Measurements from ENCODE around the gene ALDH3A1.

ALDH3A1 gene

DNA sequence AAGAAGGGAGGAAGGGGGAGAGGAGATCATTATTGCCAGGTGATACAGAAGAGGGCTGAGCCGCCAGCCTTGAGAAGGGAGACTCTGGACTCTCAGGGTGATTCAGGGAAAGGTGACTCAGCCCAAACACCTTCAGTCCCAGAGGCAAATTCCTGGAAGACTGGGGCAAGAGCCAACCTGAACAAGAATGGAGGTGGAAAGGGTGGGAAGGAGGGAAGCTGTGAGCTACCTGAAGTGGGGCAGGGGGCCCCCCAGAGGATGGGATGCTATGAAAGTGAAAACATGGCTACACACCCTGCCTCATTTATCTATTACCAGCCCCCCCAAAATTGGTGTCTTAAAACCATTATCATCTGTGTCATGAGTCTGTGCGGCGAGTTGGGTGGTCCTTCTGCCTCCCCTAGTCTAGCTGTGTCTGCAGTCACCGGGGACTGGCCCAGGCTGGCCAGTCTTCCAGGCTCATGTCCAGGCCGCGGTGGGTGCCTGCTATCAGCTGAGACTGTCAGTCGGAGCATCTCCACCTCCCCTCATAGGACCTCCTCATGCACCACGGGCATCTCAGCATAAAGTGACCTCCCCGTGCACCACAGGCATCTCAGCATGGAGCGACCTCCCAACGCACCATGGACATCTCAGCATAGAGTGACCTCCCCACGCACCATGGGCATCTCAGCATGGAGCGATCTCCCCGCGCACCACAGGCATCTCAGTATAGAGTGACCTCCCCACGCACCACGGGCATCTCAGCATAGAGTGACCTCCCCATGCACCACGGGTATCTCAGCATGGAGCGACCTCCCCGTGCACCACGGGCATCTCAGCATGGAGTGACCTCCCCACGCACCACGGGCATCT is 28.5 kb downstream of the ALDH3A1 start:
- DNase-seq (ENCODE audit: low read depth, low spot score): no peak

DNA sequence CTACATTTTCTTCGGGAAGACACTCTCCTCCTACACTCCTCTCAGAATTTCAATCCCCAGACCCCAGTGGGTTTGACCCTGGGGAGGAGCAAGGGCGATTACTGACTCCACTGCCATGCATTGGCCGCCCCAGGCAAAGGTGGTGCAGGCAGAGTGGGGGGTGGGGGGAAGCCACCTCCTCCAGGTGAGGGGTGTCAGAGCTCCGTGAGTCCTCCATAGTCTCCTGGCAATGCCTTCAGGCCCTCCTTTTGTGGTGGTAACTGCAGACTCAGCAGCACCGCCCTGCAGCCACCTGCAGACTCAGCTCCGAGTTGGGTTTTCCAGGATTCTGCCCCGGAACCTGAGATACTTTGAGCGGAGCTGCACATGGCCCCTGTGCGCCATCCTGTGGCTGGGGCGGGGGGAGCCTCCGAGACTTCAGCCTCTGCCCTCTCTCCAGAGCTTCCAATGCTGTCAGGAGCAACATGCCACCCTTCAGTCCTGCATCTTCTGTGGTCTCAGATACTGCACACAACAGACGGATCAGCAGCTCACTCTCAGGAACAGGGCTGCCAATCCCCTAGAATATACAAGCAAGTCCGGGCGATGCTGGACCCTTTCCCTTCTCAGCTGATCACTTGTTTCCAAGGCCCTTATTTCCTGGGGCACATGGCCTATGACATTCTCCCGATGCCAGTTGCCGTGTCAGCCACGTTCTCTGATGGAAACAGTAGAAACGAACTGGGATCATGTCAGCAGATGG is 29.3 kb downstream of the ALDH3A1 start:
- no peak for DNase-seq (ENCODE audit: low read depth, low spot score)

DNA sequence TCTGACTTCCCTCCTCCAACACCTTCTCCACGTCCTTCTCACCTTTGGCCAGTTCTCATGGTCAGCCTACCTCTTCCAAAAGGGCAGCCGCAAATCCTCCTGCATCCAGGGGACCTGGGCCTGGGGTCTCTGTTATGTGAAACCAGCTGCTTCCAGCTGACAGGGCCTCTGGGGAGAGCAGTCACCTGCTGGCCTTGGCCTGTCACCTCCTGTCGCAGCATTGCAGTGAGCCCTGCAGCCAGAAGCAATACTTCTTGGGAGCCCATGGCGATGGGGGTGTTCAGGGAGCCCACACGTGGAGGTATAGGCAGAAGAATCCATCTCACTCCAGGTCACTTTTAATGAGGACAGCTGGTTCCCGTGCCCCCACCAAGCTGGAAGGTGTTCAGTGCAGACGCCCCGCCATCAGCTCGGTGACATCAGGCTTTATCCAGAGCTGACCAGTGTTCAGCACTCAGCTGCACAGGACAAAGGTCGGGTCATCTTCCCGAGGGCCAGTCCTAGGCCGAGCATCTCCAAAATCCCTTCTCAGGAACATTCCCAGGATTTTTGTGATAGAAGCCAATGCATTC is 30.0 kb downstream of the ALDH3A1 start:
- DNase-seq (ENCODE audit: low read depth, low spot score): no peak

DNA sequence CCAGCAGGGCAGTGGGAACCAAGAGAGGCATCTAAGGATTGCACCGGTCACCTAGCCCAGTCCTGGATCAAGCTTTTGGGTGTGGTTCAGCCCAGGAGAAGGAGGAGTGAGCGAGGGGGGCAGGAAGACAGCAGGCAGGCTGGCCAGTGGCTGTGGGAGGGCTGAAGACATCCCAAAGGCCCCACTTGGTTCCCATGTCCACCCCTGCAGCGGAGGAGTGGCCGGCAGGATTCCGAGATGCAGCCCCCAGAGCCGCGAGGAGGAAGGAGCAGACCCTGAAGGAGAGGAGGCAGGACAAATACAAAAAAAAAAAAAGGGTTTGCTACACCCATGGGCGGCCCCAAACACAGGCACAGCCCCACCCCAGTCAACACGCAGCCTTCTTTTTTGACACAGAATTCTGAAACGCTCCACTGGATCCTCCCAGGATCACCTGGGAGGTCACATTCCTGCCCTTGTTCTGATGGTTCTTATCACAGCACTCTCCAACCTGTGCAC is 30.6 kb downstream of the ALDH3A1 start:
- no peak for DNase-seq (ENCODE audit: low read depth, low spot score)

- no peak for DNase-seq (ENCODE audit: low read depth, low spot score)
Measured at GRCh38 chr17:19717031-19717360, 31.1 kb downstream of the ALDH3A1 start.

GRCh38 chr17:19716108-19717030 is 31.7 kb downstream of the ALDH3A1 start, which contains the start of gene SLC47A2:
Gene SLC47A2 (minus strand): TSS chr17:19716584. CDS start chr17:19716555, 29 bp downstream.
- DNase-seq (ENCODE audit: low read depth, low spot score): peak; percentile 67

DNA sequence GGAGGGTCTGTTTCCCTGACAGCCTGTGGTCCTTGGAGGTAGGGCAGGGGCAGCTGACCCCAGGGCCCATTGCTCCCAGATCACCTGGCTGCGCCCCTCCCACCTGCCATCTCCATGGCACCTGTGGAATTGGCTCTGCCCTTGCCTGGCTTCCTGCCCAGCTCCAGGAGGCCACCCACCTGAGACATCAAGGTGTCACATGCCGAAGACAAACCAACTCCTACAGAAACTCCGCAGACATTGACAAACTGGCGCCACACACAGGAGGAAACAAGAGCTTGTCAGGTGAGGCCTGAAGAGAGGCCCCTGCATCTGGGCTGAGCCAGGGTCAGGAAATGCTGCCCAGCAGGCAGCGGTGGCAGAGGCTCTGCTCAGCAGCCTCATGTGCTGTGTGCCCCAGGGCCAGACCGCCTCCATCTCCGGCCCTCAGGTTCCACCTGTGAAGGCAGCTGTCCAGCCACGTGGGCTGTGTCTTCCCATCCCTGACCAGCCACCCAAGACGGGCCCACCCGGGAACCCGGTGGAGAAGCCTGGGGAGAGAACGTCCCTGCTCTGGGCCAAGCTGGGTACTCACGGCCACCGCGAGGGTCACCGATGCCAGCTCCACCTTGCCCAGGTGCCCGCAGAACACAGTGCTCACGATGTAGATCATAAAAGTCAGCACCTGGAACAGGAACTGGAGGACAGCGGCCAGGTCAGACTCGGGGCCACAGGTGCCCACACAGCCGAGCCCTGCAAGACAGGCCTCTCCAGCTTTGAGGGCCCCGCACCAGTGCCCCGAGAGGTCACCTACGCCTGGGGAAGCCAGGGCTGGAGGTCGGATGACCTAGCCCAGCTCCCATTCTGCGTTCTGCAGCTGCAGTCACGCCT is 33.3 kb downstream of the ALDH3A1 start:
- DNase-seq (ENCODE audit: low read depth, low spot score): no peak

GRCh38 chr17:19713901-19714361 is 34.2 kb downstream of the ALDH3A1 start:
- DNase-seq (ENCODE audit: low read depth, low spot score): no peak

DNA sequence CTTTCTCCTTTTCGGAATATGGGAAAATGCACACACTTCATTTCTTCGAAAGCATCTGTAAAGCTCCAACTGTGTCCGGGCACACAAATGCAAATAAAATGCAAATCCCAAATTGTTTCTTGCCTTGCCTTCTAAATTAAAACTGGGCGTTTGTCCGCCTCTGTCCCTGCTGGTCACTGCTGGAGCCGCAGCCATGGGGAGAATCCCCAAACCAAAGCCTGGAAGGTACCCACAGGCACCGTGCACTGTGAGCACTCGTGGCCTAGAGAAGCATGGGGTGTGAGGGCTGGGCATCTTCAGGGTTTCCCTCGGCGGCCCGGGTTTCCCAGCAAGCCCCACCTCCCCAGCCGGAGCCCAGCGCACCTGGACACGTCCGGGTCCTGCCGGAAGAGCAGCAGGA is 34.6 kb downstream of the ALDH3A1 start:
- DNase-seq (ENCODE audit: low read depth, low spot score): no peak

DNA sequence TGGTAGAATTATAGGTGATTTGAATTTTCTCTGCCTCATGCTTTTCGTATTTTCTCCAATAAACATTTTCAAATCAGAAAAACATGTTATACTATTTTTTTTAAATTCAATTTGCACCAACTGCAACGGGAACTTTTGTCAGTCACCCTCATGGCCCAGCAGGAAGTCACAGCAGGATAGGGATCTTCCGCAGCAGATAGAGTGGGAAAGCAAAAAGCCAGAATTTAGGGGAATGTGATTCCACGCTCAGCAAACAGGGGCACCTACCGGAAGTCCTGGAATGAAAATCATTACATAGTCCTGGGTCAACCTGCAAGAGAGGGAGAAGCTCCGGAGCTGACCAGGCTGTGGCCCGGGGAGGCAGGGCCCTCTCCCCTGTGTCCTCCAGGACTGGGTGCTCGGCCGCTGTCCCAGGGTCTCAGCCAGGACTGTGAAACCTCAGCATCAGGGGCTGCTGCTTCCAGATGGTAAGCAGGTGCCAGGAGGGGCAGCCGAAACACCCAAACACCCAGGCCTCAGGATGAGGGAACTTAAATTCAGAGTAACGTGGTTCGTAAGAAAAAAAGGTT is 35.6 kb downstream of the ALDH3A1 start:
- no peak for DNase-seq (ENCODE audit: low read depth, low spot score)

- no peak for DNase-seq (ENCODE audit: low read depth, low spot score)
Measured at GRCh38 chr17:19709841-19710240, 38.3 kb downstream of the ALDH3A1 start.

DNA sequence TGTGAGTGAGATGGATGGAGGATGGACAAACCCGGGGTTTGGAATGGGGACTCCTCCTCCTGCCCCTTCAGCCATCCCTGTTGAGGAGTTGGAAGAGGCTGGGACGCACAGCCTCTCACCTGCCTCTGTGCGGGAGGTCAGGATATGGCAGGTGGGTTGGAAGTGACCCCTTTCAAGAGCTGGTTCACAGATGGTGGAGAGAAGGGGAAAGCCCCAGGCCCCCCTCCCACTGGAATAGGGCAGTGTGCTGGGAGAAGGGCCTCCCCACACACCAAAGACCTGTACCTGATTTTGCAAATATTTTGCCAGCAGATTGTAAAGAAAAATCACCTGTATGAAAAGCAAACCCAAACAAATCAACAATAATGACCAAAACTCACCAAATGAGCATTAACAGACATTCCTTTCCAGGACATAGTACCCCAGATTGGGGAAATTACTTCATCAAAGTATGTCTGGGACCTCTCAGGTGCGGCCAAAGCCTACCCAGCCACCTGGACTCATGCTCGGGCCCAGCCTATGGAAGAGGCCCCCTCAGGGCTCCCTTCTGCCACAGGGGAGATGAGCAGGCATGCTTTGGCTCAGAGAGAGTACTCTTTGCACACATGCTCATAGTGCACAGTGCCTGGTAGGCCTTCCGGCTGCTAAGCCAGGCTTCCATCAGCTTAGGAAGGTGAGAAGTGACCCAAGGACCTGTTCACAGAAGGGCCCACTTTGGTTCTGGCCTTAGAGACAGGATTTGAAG is 39.5 kb downstream of the ALDH3A1 start:
- DNase-seq (ENCODE audit: low read depth, low spot score): no peak

DNA sequence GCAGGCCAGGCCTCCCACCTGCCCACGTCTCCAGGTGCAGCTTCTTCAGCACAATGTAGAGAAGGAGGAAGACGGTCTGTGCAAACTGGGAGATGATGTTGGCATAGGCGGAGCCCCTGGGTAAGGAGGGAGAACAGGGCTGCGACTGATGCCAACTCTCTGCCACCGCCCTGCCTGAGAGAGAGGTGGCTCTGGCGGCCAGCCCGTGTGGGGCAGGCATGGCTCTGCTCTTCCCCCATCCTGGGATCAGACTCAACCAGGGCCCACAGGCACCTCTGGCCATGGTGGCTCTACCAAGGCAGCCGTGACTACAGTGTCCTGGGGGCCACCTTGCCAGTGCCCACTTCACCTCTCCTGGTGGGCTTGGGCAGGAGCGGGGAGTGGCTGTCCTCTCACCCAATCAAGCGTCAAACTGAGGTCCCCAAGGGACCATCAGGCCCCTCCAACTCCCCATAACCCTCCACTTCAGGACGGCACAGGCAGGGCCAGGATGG is 40.3 kb downstream of the ALDH3A1 start:
- DNase-seq (ENCODE audit: low read depth, low spot score): no peak

DNA sequence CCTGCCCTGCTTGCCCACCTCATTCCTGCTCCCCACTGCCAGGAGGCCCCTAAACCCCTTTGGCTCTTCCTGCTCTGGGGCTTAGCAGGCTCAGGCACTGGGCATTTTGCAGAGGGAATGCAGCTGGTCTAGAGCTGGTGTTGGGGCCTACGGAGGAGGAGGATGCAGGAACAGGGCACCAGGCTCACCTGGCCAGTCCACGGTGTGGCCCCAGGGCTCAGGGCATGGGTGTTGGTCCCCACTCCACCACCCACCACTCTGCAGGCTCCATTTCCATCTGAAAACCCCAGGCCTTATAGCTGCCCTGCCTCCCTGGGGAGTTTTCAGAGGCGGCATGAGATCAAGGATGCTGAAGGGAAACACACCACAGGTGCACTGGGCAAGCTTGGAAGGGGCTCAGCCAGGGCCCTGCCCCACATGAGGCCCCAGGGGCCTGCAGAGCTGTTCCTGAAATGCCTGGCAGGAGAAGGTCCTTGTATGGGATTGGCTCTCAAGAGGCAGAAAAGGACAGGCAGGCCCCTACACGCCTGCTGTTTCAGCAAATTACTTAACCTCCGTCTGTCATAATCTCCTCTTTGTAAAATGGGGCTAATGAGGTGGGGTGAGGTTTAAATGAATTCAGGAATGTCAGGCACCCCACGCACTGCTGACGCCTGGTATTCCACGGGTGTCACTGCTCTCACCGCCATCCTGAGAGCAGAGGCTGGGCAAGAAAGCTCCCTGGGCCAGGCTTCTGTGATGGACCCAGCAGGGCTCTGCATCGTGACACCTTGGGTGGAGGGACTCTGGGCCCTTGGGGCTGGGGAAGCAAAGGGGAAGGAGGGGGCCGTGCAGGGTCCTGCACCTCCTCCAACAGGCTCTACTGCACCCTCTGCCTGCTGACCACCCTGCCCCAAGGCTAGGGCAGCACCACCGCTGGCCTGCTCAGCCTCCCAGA is 41.0 kb downstream of the ALDH3A1 start:
- DNase-seq (ENCODE audit: low read depth, low spot score): no peak

DNA sequence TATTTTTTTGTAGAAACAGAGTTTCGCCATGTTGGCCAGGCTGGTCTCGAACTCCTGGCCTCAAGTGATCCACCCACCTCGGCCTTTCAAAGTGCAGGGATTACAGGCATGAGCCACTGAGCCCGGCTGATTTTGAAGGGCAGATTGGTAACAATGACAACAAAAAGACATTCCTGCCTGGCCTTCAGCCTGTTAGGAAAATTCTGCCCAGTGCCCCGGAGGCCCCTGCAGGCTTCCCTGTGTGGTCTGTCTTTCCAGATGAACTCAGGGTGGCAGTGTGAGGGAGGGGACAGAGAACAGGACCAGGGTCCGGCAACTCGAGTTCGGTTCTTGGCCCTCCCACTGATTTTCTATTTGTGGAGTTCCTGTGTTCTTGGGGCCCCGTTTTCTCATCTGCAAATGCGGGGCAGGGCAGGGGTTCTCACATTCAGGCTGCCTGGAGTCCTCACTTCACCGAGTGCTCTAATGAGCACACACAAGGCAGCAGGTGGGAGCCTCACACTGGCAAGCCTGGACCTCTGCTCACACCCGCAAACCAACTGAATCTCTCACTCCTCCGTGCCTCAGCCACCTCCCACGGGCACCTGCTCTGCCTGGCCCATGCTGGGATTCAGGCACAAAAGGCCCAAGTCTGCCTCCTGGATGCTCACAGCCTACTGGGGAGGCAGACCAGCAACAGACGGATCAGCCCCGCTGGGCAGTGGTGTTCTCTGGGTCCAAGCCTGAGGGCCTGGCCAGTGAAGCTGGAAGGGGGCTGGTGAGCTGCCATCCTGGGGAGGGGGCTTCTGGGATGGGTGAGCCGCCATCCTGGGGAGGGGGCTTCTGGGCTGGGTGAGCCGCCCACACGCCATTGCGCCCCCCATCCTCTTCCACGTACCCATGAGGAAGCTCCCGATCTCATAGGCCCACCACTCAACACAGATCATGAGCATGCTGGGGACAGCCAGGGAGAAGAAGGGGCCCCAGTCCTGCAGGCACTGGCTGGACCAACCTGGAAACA is 42.0 kb downstream of the ALDH3A1 start:
- DNase-seq (ENCODE audit: low read depth, low spot score): no peak

DNA sequence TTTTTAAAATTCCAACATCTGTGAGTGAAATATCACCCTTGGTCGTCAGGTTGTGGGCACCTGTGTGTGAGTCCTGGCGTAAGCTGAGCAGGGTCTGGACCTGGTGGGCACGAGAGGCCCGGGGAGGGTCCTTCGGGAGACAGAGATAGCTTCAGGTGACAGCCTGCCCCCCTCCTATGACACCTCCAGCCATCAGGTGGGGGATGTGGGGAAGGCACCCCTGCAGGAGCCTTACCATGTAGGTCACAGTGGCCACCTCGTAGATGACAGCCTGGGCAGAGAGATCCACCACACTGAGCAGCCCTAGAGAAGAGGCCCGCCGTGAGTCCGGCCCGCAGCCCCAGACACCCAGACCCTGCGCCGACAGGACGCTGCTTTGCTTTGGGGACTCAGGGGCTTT is 42.9 kb downstream of the ALDH3A1 start:
- no peak for DNase-seq (ENCODE audit: low read depth, low spot score)

Measured in astrocyte of the hippocampus (primary cell).